Gastroesophageal sphincter (tissue), 4 donors: ENCODE data around the gene TNFAIP2. TPM values are rescaled to one million over a fixed set of nuclear protein-coding genes. Genes with fewer than 3 reads are reported as not detected.

ENCODE experiments used
- ATAC-seq: fragments of 150-250 bp; one replicate; pipeline ENCODE4 v1.9.1; 2016; ENCODE audit warnings: mild to moderate bottlenecking, moderate library complexity
- H3K27ac ChIP-seq, 4 donors: fragments of 200-600 bp; sonication (generic) in 3 of 4; 1 replicate in 3 of 4; 2 replicates in 1 of 4; pipeline ENCODE4 v1.5.1; 2016 to 2019
- H3K27me3 ChIP-seq: fragments of 200-600 bp; sonication (generic); one replicate; pipeline ENCODE4 v1.5.1; 2019
- H3K36me3 ChIP-seq, 2 donors: fragments of 200-600 bp; sonication (generic); one replicate each; pipeline ENCODE4 v1.5.1; 2019; ENCODE audit warnings: control low read depth in 1 of 2
- H3K4me1 ChIP-seq, 3 donors: fragments of 200-600 bp; sonication (generic); 1 replicate in 2 of 3; 2 replicates in 1 of 3; pipeline ENCODE4 v1.5.1; 2016 to 2019; ENCODE audit warnings: control low read depth in 2 of 3
- H3K4me3 ChIP-seq, 2 donors: fragments of 200-600 bp; sonication (generic); one replicate each; pipeline ENCODE4 v1.5.1; 2019; ENCODE audit warnings: mild to moderate bottlenecking in 1 of 2, moderate library complexity in 1 of 2
- H3K9me3 ChIP-seq, 3 donors: fragments of 200-600 bp; sonication (generic); one replicate each; pipeline ENCODE4 v1.5.1; 2017 to 2019; ENCODE audit warnings: control low read depth in 2 of 3
- CTCF ChIP-seq, 4 experiments: fragments of 200-600 bp in 2 of 4; fragments of 450-650 bp in 2 of 4; sonication (generic) in 1 of 4; IDR thresholded peaks; one replicate each; pipeline ENCODE4 v1.5.1; 2017 to 2019; ENCODE audit warnings: antibody characterized with exemption in 4 of 4, mild to moderate bottlenecking in 2 of 4, moderate library complexity in 2 of 4
- EP300 ChIP-seq: sonication (generic); formaldehyde crosslinking; IDR thresholded peaks from one replicate; pipeline ENCODE4 v1.6.1; 2017; ENCODE audit warnings: antibody characterized with exemption, mild to moderate bottlenecking
- POLR2A ChIP-seq, 2 donors: fragments of 450-650 bp; IDR thresholded peaks; one replicate each; pipeline ENCODE4 v1.6.1; 2017; ENCODE audit warnings: antibody characterized with exemption in 2 of 2, mild to moderate bottlenecking in 2 of 2, moderate library complexity in 1 of 2
- POLR2AphosphoS5 ChIP-seq: sonication (generic); formaldehyde crosslinking; IDR thresholded peaks from one replicate; pipeline ENCODE4 v1.6.1; 2017; ENCODE audit warnings: antibody characterized with exemption
- WGBS, 2 donors: methylation state at CpG; one replicate each; pipeline ENCODE4 v1.1.5; 2018; ENCODE audit warnings: low coverage in 1 of 2; 5-methylcytosine and 5-hydroxymethylcytosine counted together
- total RNA-seq, 4 donors: library from RNA; depleted of rRNA; stranded (reverse); fragments of >200 nt; gene quantifications; one replicate each; pipeline ENCODE4 v1.1.0, GENCODE V29; 2016

The TNFAIP2 gene
- total RNA-seq, 4 donors from 2014 or later: 51.6 to 61.9 (median 59.1) TPM

GRCh38 chr14:103133210-103134140, 10.2 kb downstream of the TNFAIP2 start:
- ATAC-seq: no peak
- no peak overlapping the region for H3K27ac ChIP-seq
- H3K36me3 ChIP-seq: peaks cover 0 to 68% of the 10 kb centered on the region in 2 donors
- peaks cover 3% of the 10 kb centered on the region for H3K27me3 ChIP-seq
- peaks cover 0 to 58% (median 27%) of the 10 kb centered on the region in 3 donors for H3K4me1 ChIP-seq
- TF ChIP-seq CTCF (IDR thresholded peaks at IDR 0.05): no peak
- TF ChIP-seq EP300: no peak
- no peak for TF ChIP-seq POLR2AphosphoS5
- TF ChIP-seq POLR2A (IDR thresholded peaks at IDR 0.05): no peak
- no peak overlapping the region for H3K4me3 ChIP-seq
- WGBS, 2 donors: 98 to 100% methylated on average over 1 to 8 of the region's 25 CpGs
- H3K9me3 ChIP-seq: no peaks in the 10 kb centered on the region

DNA sequence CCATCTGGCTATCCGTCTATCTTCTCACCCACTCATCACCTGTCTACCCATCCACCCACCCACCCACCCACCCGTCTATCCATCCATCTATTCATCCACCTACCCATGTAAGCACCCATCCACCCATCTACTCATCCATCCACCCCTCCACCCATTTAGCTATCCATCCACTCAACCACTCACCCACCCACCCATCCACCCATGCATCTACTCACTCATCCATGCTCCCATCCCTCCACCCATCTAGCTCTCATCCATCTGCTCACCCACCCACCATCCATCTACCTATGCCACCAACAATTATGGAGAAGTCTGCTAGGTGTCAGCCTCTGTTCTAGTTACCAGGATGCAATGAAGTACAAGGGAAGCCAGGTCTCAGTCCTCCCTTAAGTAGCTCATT, 11.1 kb downstream of the TNFAIP2 start:
- peaks cover 12% of the 10 kb centered on the region for H3K27me3 ChIP-seq
- H3K36me3 ChIP-seq: peaks cover 0 to 68% of the 10 kb centered on the region in 2 donors
- no peak overlapping the region for H3K27ac ChIP-seq
- no peaks in the 10 kb centered on the region for H3K9me3 ChIP-seq
- no peak for TF ChIP-seq POLR2A (IDR thresholded peaks at IDR 0.05)
- no peak for TF ChIP-seq CTCF (IDR thresholded peaks at IDR 0.05)
- TF ChIP-seq POLR2AphosphoS5: no peak
- TF ChIP-seq EP300: no peak
- no peak for ATAC-seq
- WGBS, 2 donors: 50 to 100% methylated on average over 2 of the region's 2 CpGs
- peaks cover 0 to 58% (median 30%) of the 10 kb centered on the region in 3 donors for H3K4me1 ChIP-seq
- no peak overlapping the region for H3K4me3 ChIP-seq

DNA sequence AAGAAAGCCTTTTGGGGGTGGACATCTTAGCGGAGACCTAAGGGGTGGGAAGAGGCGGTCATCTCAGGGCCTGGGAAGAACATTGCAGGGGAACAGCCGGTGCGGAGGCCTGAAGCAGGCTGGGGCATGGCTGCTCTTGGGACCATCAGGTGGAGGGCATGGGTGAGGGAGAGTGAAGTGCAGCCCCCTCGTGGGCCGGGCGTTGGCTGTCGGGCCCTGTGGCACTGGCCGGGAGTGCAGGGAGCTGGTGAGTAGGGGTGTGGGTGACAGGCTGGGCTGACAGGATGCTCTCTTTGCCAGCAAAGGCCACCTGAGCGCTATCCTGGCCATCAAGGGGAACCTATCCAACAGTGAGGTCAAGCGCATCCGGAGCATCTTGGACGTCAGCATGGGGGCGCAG, 11.7 kb downstream of the TNFAIP2 start:
- ATAC-seq: no peak
- Histone ChIP-seq H3K27ac (no peak overlapping the region), H3K4me3 (no peak overlapping the region), H3K27me3 (peaks cover 17% of the 10 kb centered on the region), H3K4me1 (peaks cover 0 to 57% (median 27%) of the 10 kb centered on the region in 3 donors), H3K9me3 (no peaks in the 10 kb centered on the region), H3K36me3 (peaks cover 0 to 64% of the 10 kb centered on the region in 2 donors)
- WGBS, 2 donors: 91 to 100% methylated on average over 1 to 8 of the region's 14 CpGs
- TF ChIP-seq POLR2A (IDR thresholded peaks at IDR 0.05) (no peak), POLR2AphosphoS5 (no peak), CTCF (IDR thresholded peaks at IDR 0.05) (no peak), EP300 (no peak)

DNA sequence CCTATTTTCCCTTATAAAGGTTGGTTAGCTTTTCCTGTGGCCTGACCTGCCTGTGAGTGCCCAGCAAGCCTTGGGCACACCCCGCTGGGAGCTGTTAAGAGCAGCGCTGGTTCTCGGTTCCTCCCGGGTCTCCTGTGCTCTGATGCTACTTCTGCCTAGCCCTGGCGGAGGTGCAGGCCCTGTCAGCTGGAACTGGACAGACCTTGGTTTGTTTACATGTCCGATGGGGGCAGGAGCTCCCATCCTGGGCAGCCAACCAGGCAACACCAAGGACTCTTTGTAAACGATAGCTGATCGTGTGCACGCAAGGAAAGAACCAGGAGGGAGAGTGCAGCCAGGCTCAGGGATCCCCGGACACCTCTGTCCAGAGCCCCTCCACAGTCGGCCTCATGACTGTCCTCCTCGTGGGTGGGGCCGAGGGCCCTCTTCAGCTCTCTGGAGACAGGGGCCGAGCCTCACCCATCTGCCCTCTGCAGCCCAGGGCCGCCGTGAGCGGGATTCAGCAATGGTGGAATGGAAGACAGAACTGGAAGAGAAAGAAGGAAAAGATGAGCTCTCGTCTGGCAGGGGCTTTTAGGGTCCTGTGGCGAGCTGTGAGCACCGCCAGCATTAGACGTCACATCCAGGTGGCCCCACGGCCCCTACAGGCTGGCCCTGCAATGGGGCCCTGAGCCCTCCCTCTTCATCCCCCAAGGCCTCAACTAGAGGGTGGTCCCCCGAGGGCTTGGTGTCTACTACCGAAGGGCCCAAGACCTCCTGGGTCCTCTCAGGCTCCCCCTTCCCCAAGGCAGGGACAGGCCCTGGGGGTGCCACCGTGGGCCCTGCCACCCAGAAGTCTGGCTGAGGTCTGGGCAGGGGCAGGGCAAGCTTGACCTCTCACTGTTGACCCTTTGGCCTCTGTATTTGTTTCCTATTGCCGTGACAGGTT, 12.3 kb downstream of the TNFAIP2 start:
- H3K4me1 ChIP-seq: peaks cover 0 to 50% (median 22%) of the 10 kb centered on the region in 3 donors
- no peaks in the 10 kb centered on the region for H3K9me3 ChIP-seq
- TF ChIP-seq POLR2AphosphoS5: no peak
- TF ChIP-seq CTCF (IDR thresholded peaks at IDR 0.05): no peak
- TF ChIP-seq EP300: no peak
- TF ChIP-seq POLR2A (IDR thresholded peaks at IDR 0.05): no peak
- no peak overlapping the region for H3K4me3 ChIP-seq
- H3K27me3 ChIP-seq: peaks cover 22% of the 10 kb centered on the region
- no peak overlapping the region for H3K27ac ChIP-seq
- peaks cover 0 to 57% of the 10 kb centered on the region in 2 donors for H3K36me3 ChIP-seq
- no peak for ATAC-seq
- 100% methylated on average over 1 of the region's 26 CpGs; no CpG with 5 or more reads in 1 of the 2 donors for WGBS, 2 donors
